ENCODE results near the gene RTP5.

- TF ChIP-seq SIN3A (conservative IDR thresholded peaks at IDR 0.05 in 1 of 2, IDR thresholded peaks at IDR 0.05 in 1 of 2; ENCODE audit: low read depth in 1 of 2, low read length in 2 of 2) (no peak), JUN (IDR thresholded peaks at IDR 0.05; ENCODE audit: low read depth, low read length) (no peak), RAD21 (IDR thresholded peaks at IDR 0.05 in 1 of 2, conservative IDR thresholded peaks at IDR 0.05 in 1 of 2; ENCODE audit: low read depth in 2 of 2, low read length in 2 of 2) (no peak), POLR2A (IDR thresholded peaks at IDR 0.05; ENCODE audit: control extremely low read depth in 1 of 2, low read depth in 2 of 2, low read length in 2 of 2) (no peak), CTCF (IDR thresholded peaks at IDR 0.05; ENCODE audit: control extremely low read depth in 1 of 3, insufficient read depth in 1 of 3, low read depth in 1 of 3, low read length in 3 of 3) (no peak), TAF1 (IDR thresholded peaks at IDR 0.05; ENCODE audit: low read depth, low read length) (no peak)
Observed at GRCh38 chr2:241859436-241860183, 9.9 kb upstream of the RTP5 start.
